HepG2 (cell line): Measurements from ENCODE around the gene RESP18. TPM values are rescaled to one million over a fixed set of nuclear protein-coding genes. Genes with fewer than 3 reads are reported as not detected.
A peak's percentile ranks its signal among the peaks of the same experiment; 100 is the strongest.

ENCODE experiments used
- HINFP ChIP-seq: sonication (generic); formaldehyde crosslinking; IDR thresholded peaks from 2 replicates; pipeline ENCODE4 v1.4.0; 2020; ENCODE audit warnings: low read depth, mild to moderate bottlenecking, missing genetic modification reagents
- IKZF4 ChIP-seq: sonication (generic); formaldehyde crosslinking; IDR thresholded peaks from 2 replicates; pipeline ENCODE4 v1.5.1; 2020; ENCODE audit warnings: borderline replicate concordance, mild to moderate bottlenecking, low read depth, missing genetic modification reagents; ENCODE audit errors: not compliant biosample characterization
- JARID2 ChIP-seq: sonication (generic); formaldehyde crosslinking; IDR thresholded peaks from 2 replicates; pipeline ENCODE4 v1.8.1; 2023; ENCODE audit warnings: missing genetic modification reagents, inconsistent platforms; ENCODE audit not compliant: insufficient replicate concordance
- NFYC ChIP-seq: IDR thresholded peaks from 2 replicates; pipeline ENCODE4 v1.6.1; 2016; ENCODE audit warnings: missing genetic modification reagents, missing compliant biosample characterization
- SP5 ChIP-seq: IDR thresholded peaks from 2 replicates; pipeline ENCODE4 v1.6.1; 2016; ENCODE audit warnings: low read depth, borderline replicate concordance
- SRSF1 ChIP-seq: fragments of 200-400 bp; formaldehyde crosslinking; optimal IDR thresholded peaks from 2 replicates; pipeline ENCODE3; 2017; ENCODE audit warnings: mild to moderate bottlenecking, low read depth, low read length, moderate library complexity
- TAF15 ChIP-seq: fragments of 200-400 bp; formaldehyde crosslinking; IDR thresholded peaks from one replicate; pipeline ENCODE4 v1.6.1; 2018; ENCODE audit warnings: mild to moderate bottlenecking, low read depth, low read length; ENCODE audit not compliant: poor library complexity, severe bottlenecking
- TOE1 ChIP-seq: sonication (generic); formaldehyde crosslinking; IDR thresholded peaks from 2 replicates; pipeline ENCODE4 v1.4.0; 2020; ENCODE audit warnings: mild to moderate bottlenecking, missing genetic modification reagents
- ZBTB37 ChIP-seq: sonication (generic); formaldehyde crosslinking; IDR thresholded peaks from 2 replicates; pipeline ENCODE4 v1.4.0; 2020; ENCODE audit warnings: mild to moderate bottlenecking, missing genetic modification reagents
- ZNF142 ChIP-seq: sonication (generic); formaldehyde crosslinking; IDR thresholded peaks from 2 replicates; pipeline ENCODE4 v1.4.0; 2020; ENCODE audit warnings: missing genetic modification reagents
- ZNF337 ChIP-seq: sonication (generic); formaldehyde crosslinking; IDR thresholded peaks from 2 replicates; pipeline ENCODE4 v1.5.1; 2020; ENCODE audit warnings: missing genetic modification reagents, low read depth, mild to moderate bottlenecking, borderline replicate concordance
- ZNF615 ChIP-seq: sonication (generic); formaldehyde crosslinking; IDR thresholded peaks from 2 replicates; pipeline ENCODE4 v1.5.0; 2020; ENCODE audit warnings: mild to moderate bottlenecking, missing genetic modification reagents, borderline replicate concordance
- ZNF841 ChIP-seq: sonication (generic); formaldehyde crosslinking; IDR thresholded peaks from 2 replicates; pipeline ENCODE4 v1.8.1; 2023; ENCODE audit warnings: missing genetic modification reagents, borderline replicate concordance
- polyA plus RNA-seq, 8 experiments: library from polyadenylated mRNA; depleted of rRNA in 3 of 8; stranded (reverse) in 7 of 8; unstranded in 1 of 8; fragments of >200 nt; fragmentation: Illumina TruSeq in 4 of 8; extraction: Trizol in 4 of 8; gene quantifications; 2 replicates each; pipeline versions ENCODE4 v1.2.1 to v1.2.3, GENCODE V29; 2011 to 2016; ENCODE audit warnings: low read depth in 4 of 8, missing spikeins in 1 of 8, mixed read lengths in 1 of 8; ENCODE audit not compliant: insufficient read depth in 1 of 8
- total RNA-seq, 5 experiments: library from RNA; depleted of rRNA; stranded (reverse); fragments of >200 nt; fragmentation: Illumina TruSeq; extraction: Trizol; gene quantifications; 2 replicates each; pipeline ENCODE4 v1.2.3, GENCODE V29; 2016; ENCODE audit warnings: low read depth in 1 of 5
- TF ChIP-seq, protein P1 (sequence below): sonication (generic); formaldehyde crosslinking; IDR thresholded peaks from 2 replicates; pipeline ENCODE4 v1.4.0; 2020; ENCODE audit warnings: missing genetic modification reagents
- TF ChIP-seq, protein P2 (sequence below): sonication (generic); formaldehyde crosslinking; IDR thresholded peaks from 2 replicates; pipeline ENCODE4 v1.5.0; 2020; ENCODE audit warnings: missing genetic modification reagents

The RESP18 gene
- total and polyA plus RNA-seq, 2 of the 13 experiments (the other 11 are each of a cell fraction or from before 2014, with no cell fraction given) = not detected

DNA sequence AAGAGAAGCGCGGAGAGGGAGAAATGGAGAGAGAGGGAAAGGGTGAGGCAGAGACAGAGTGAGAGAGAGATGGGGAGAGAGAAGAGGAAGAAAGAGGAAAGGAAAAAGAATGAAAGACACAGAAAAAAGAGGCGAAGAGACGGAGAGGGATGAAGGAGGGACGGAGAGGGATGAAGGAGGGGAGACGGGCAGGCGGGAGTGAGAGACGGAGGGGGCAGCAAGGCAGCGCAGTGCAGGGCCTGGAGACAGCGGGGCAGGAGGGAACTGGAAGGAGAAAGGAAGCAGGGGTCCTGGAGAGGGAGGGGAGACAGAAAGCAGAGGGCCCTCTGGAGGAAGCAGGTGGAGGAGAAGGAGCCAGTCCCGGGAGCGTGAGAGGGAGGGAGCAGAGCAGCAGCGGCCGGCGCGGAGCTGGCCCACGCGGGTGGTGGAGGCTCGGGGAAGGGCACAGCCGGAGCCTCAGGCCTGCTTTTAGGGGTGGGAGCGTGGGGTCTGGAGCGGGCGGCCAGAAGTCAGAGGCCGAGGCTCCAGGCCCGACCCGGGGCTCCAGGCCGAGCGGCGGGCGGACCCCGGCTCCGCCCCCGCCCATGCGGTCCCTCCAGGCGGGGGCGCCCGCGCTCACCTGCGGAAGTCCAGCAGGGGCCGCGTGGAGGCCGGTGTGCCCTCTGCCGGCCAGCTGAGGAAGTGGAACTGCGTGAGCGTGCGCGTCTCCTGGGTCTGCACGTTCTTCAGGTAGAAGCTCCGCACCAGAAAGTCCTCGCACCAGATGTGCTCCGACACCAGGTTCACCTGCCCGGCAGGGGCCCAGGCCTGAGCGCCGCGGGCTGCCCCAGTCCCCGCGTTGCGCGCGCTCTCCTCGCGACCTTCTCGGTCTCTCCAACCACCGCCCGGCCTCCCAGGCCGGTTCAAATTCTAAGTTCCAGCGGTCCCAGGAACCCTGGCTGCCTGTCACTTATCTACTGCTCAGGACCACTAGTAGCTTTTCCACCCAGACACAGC is 37.9 kb downstream of the RESP18 start (continued):
- TF ChIP-seq HINFP (CRISPR knock-in tag) = peak; percentile 81
- TF ChIP-seq ZBTB37 (CRISPR knock-in tag) = no peak
- TF ChIP-seq ZNF841 (CRISPR knock-in tag) = no peak
- TF ChIP-seq SRSF1 = no peak
- TF ChIP-seq IKZF4 (CRISPR knock-in tag) = peak; percentile 67
- TF ChIP-seq TAF15 = no peak
- TF ChIP-seq ZNF142 (CRISPR knock-in tag) = peak; percentile 80; the same call in 1 of the 2 replicates
- TF ChIP-seq, protein P1, sequence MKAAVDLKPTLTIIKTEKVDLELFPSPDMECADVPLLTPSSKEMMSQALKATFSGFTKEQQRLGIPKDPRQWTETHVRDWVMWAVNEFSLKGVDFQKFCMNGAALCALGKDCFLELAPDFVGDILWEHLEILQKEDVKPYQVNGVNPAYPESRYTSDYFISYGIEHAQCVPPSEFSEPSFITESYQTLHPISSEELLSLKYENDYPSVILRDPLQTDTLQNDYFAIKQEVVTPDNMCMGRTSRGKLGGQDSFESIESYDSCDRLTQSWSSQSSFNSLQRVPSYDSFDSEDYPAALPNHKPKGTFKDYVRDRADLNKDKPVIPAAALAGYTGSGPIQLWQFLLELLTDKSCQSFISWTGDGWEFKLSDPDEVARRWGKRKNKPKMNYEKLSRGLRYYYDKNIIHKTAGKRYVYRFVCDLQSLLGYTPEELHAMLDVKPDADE (CRISPR knock-in tag) = no peak
- TF ChIP-seq JARID2 = no peak
- TF ChIP-seq NFYC = peak; percentile 50; the same call in 1 of the 2 replicates
- TF ChIP-seq ZNF615 (CRISPR knock-in tag) = no peak
- no peak for TF ChIP-seq ZNF337 (CRISPR knock-in tag)
- TF ChIP-seq, protein P2, sequence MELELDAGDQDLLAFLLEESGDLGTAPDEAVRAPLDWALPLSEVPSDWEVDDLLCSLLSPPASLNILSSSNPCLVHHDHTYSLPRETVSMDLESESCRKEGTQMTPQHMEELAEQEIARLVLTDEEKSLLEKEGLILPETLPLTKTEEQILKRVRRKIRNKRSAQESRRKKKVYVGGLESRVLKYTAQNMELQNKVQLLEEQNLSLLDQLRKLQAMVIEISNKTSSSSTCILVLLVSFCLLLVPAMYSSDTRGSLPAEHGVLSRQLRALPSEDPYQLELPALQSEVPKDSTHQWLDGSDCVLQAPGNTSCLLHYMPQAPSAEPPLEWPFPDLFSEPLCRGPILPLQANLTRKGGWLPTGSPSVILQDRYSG (CRISPR knock-in tag) = no peak
- TF ChIP-seq SP5 (CRISPR knock-in tag) = peak; percentile 89
- TF ChIP-seq TOE1 (CRISPR knock-in tag) = peak; percentile 84; the same call in 1 of the 2 replicates
